GM13977 (cell line): ENCODE measurements around the gene GRAMD1B.

Experiments used
- DNase-seq: peaks from one replicate; pipeline ENCODE4 v3.0.0; 2012; ENCODE audit warnings: low spot score
- in situ Hi-C: fragments of 300-500 bp; cut with MboI; formaldehyde crosslinking; loops from one replicate; pipeline ENCODE4 v1.12.0; 2022; ENCODE audit warnings: low sequenced_read_pairs, low pct_unique_long_range_greater_than_20kb, mixed read lengths, inconsistent platforms; ENCODE audit not compliant: unreplicated experiment
- TF ChIP-seq, protein P1 (sequence below): IDR thresholded peaks from 2 replicates; pipeline ENCODE4 v1.5.1; 2012; ENCODE audit warnings: mild to moderate bottlenecking, control low read depth; ENCODE audit not compliant: insufficient read depth; ENCODE audit errors: extremely low read depth, missing control alignments

Gene GRAMD1B

DNA sequence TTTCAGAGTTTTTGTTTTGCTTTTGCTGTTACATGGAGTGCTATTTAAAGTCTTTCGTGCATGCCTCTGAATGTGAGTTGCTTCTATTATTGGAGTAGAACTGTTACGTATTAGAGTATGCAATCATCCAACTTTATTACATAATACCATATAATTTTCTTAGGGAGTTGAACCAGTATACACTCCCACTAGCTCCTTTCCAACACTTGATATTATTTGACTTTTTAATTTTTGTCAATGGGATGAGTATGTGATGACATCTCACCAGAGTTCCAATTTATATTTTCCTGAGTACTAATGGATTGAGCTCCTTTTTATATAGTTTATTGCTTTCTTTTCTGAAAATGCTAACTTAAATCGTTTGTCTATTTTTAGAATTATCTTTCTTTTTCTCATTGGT, 90.9 kb downstream of the GRAMD1B start:
- DNase-seq, result no peak
- in situ Hi-C loops, result no loop called here
- TF ChIP-seq, protein P1, sequence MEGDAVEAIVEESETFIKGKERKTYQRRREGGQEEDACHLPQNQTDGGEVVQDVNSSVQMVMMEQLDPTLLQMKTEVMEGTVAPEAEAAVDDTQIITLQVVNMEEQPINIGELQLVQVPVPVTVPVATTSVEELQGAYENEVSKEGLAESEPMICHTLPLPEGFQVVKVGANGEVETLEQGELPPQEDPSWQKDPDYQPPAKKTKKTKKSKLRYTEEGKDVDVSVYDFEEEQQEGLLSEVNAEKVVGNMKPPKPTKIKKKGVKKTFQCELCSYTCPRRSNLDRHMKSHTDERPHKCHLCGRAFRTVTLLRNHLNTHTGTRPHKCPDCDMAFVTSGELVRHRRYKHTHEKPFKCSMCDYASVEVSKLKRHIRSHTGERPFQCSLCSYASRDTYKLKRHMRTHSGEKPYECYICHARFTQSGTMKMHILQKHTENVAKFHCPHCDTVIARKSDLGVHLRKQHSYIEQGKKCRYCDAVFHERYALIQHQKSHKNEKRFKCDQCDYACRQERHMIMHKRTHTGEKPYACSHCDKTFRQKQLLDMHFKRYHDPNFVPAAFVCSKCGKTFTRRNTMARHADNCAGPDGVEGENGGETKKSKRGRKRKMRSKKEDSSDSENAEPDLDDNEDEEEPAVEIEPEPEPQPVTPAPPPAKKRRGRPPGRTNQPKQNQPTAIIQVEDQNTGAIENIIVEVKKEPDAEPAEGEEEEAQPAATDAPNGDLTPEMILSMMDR, result no peak

DNA sequence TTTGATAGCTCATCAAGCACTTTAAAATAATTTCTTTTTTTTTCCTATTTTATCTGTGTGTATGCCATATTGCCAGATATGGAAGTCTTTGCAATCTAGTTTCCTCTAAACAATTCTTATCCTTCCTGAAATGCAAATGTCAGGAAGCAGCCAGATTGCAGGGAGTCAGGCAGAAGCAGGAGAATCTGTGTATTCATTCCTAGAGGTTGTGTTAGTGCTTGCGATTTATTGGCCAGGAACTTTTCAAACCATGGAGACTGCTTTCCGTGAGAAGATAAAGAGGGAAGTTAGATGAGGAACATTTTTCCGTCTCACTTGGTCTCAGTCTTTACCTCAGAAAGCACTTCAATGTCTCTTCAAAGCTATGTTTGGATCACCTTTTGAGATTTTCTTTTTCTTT, 91.9 kb downstream of the GRAMD1B start:
- DNase-seq, result no peak
- in situ Hi-C loops, result no loop called here
- TF ChIP-seq, protein P1, result no peak

DNA sequence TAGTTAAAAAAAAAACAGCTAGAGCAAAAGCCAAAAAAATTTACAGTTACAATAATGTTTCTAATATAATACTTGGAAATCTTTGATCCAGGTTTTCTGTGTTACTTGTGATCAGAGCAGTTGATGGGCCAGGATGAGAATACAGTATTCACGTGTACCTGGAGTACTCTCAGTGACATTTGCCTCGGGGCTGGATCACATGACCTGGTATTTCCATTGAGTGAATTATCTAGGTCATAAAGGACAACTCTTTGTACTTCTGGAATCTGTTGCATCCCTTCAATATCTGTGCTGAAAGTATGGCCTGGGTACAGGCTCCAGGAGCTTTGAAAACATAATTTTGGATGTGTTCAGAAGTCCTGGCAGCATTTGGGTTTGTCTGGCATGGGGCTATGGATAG, 93.5 kb downstream of the GRAMD1B start:
- DNase-seq, result no peak
- in situ Hi-C loops, result no loop called here
- TF ChIP-seq, protein P1, result no peak

DNA sequence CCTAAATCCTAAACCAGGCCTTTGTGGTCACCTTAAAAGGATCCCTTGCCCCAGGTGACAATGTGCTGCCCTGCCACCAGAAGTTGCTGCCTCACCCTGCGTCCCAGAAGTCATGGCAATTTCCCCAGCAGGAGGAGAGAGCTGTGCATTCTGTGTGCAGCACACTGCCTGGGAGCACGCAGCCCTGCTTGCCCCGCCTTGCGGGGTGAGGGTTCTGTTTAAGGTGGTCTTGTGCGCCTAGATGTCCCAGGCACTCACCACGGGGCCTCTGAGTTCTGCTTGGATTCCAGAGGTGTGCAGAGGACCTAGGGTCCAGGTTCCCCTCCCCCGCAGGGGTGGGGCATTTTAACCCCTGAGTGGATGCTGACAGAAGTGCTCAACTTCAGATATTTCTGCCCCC, 95.0 kb downstream of the GRAMD1B start:
- TF ChIP-seq, protein P1, result no peak
- DNase-seq, result no peak
- in situ Hi-C loops, result no loop called here

GRCh38 chr11:123525511-123525918, 95.4 kb downstream of the GRAMD1B start:
- no peak for DNase-seq
- TF ChIP-seq, protein P1, result no peak
- in situ Hi-C loops, result no loop called here

- in situ Hi-C loops, result no loop called here
- TF ChIP-seq, protein P1, result no peak
- DNase-seq, result no peak
These were observed 96.1 kb downstream of the GRAMD1B start for GRCh38 chr11:123526027-123526805.
